ELF-1 (cell line): Measurements from ENCODE around the gene RAD54L.
"Not testable (repeated sequence)": the region's sequence is repeated elsewhere in the genome, so short reads cannot be mapped to it uniquely, and the experiment has no call there.

Source experiments
- DNase-seq: peaks from one replicate; pipeline ENCODE4 v3.0.0-alpha.2; 2016; ENCODE audit warnings: low read depth, low spot score

Gene RAD54L

DNA sequence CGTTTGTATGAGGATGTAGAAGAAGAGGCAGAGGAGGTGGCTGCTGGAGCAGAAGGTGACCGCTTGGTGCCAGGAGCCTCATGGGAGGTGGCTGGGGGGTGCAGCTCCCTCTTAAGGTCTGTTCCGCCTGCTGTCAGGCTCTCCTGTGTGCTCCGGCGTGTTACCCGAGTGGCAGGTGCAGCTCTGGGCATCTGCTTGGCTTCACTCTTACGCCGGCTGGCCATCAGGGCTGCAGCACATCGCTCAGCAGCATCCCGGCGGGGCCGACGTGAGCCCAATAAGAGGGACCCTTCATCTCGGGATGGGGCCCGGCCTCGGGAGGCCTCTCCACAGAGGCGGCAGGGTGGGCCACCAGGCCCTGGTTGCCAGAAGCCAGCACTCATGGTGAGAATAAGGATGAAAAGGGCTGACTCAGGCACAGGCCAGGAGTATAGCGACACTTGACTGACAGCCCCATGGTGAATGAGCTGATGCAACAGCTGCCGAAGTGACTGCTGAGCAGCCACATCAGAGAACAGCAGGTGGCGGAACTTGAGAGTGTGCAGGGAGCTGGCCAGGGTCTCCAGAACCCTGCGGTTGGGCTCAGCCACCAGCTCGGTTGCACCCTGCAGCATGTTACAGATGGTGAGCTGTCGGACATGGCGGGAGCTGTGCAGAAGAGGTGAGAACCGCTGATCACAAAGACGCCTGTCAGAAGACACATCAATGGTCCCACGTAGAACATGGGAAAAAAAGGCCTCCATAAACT is 38.3 kb downstream of the RAD54L start:
- peak; percentile 94 for DNase-seq

DNA sequence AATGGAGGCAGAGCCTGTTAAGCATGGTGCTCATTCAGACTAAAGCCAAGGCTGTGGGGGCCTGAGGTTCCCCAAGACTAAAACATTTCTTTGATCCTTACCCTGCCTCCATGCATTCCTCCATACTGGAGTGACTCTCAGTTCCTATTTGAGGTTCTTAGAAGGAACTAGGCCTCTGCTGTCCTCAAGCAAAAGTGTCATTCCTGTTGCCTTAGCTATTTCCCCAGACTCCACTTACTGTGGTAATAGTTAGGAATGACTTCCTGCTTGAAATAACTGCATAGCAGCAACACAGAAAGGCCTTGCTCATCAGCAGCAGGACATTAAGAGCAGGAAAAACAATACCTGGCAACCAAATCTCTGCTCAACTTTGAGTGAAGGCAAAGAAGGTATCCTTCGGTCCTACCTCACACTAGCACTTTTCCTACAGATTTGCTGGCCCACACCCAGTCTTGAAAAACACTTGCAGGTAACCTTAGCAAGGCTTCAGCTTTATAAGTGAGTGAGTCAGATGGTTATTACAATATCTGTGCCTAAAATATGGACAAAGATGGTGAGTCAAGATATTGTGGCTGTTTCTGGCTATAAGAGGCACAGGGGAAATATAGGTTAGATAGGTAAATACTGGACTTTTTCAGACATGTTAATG is 41.0 kb downstream of the RAD54L start:
- no peak for DNase-seq

DNA sequence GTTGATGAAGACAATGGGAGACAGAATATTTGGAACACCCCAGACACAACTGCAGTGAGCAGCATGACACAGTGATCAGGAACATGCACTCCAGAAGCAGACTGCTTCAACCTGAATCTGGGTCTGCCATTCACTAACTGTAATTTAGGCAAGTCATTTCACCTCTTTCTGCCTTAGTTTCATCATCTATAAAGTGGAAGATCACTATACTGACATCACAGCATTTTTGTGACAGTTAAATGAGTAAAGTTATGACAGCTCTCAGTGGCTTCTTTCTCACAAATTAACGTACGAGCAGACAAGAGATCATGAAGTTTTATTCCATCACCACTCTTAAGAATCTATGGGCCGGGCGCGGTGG is 41.6 kb downstream of the RAD54L start:
- no peak for DNase-seq

DNA sequence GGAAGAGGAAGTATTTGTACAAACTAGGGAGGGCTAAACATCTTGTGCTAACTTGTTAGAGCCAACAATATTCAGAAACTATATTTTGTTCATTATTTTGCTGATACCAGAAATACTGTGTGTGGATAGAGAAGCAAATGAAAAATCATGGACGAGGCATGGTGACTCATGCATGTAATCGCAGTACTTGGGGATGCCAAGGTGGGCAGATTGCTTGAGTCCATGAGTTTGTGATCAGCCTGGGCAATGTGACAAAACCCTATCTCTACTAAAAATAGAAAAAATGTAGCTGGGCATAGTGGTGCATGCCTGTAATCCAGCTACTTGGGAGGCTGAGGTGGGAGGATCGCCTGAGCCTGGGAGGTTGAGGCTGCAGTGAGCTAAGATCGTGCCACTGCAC is 42.4 kb downstream of the RAD54L start:
- no peak for DNase-seq

DNA sequence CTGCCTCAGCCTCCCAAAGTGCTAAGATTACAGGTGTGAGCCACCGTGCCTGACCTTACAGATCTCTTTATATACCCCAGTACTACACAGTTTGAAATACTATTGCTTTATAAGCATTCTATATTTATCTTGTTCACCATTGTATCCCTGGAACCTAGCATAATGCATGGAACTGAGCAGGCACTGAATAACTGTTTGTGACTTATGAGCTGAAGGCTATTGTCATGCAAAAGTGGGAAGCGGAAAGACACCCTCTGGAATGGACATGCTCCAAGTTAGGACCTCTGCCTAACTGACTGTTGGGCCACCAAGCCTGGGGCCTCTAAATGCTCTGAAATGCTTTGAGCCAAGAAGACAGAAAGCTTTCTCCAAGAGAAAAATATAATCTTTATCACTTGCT is 47.7 kb downstream of the RAD54L start:
- no peak for DNase-seq

DNA sequence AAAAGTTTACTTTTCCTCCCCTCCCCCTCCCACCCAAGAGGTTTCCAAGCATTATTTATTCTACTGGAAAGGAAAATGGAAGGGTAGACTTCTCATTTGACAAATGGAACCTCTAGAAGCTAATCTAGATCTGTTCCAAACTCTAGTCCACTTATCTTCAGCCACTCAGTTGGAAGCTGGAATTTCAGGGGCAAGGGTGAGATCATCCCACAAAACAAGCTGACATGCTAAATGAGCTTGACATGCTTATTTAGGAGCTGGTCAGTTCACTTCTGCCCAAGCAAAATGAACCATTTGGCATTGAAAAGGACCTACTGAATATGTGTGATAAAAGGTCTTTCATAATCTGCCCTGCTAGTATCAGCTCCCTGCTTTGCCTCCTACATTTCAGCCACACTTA is 50.8 kb downstream of the RAD54L start:
- no peak for DNase-seq

DNA sequence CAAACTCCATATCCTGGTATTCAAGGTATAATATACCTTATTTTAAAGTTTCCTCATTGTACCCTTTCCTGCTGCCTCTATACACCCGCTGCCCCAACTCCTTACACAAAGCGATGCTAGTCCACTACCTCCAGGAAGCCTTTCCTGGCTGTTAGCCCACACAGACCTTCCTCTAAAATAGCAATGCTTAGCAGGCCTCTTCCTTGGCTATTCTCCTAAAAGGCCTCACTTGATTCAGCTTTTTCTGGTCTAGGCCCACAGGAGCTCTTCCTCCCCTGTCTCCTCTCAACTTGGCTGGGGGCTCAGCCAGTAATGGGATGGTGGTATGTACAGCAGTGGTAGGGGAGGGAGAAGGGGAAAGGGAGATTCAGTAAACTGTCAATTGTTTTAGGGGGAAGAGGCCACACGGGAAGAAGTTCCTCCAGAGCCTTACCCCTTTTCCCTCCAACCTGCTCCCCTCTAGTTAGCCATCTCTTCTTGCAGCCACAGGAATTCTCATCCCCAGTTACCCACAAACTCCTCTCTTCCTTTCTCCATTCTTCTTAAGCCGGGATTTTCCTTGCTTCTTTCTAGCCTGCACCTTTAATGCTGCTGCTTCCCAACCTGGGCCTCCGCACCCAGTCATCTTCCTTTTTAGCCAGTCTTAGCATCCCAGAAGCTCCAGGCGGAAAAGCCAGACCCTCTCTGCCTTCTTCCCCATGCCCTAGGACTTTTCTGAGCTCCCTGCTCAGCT is 53.3 kb downstream of the RAD54L start:
- no peak for DNase-seq

DNA sequence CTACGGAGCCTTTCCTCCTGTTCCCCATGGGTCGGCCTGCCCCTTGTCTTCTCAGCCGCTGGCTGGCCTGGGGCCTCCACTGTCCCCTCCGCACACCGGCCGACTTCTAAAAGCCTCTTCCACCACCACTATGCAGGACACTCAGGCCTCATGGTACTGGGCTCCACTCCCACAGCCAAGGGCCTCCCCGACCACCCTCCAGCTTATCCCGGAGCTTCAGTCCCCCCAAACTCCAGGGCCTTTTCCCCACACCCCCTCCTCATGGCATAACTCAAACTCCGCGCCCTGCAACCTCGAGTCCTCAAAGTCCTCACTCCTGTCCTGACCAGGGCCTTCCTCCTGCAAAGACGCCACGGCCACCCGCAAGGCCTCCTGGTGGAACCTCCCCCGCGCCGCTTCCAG is 53.8 kb downstream of the RAD54L start:
- DNase-seq = no peak

DNA sequence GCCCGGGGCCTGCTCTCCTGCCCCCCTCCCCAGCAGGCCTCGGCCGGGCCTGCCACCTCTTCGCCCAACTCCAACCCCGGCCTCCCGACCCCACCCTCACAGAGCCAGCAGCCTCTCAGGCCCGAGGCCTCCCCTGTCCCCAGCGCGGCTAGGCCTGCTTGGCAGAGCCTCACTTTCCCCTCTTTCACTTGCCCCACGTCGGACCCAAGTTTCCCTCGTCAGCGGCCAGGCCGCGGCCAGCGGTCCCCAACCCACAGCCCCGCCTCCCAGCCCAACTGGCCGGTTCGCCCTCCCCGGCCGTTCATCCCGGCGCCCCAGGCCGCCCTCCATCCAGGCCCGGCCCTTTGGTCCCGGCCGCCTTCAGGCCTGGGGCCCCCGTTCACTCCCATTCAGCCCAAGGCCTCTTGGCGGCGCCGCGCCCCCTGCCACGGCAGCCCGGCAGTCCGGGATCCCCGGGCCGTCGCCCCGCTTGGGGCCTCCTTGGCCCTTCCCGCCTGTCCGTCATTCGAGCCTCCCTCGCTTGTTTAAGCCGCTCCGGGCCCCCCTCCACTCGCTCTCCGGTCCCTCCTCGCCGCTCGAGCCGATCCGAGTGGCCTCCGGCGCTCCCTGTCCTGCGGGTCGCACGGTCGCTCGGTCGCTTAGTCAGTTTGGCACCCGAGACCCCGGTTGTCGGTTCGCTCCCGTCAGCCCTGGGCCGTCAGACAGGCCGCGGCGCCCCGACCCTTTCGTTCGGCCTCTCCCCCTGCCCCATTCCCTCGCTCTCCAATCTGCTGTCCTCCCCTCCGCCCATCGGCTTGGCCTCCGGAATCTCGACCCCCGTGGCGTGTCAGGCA is 54.5 kb downstream of the RAD54L start:
- peak; percentile 61 for DNase-seq

DNA sequence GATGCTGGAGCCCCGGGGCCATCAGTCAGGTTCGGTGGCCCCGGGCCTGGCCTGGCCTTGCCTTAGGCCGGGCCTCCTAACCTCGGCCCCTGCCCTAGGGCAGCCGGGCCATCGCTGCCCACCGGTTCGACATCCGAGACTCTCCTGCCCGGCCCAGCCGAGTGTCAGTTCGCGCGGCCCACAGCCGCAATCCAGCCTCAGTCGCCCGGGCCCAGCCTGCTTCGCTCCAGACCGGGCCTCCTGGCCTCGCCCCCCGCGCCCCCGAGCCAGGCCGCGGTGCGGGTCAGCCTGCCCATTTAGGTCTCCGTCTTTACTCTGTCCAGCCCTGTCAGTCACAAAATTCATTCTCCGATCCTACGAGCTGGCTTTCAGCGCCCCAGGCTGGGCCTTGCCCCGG is 55.1 kb downstream of the RAD54L start:
- DNase-seq = peak; percentile 69

DNA sequence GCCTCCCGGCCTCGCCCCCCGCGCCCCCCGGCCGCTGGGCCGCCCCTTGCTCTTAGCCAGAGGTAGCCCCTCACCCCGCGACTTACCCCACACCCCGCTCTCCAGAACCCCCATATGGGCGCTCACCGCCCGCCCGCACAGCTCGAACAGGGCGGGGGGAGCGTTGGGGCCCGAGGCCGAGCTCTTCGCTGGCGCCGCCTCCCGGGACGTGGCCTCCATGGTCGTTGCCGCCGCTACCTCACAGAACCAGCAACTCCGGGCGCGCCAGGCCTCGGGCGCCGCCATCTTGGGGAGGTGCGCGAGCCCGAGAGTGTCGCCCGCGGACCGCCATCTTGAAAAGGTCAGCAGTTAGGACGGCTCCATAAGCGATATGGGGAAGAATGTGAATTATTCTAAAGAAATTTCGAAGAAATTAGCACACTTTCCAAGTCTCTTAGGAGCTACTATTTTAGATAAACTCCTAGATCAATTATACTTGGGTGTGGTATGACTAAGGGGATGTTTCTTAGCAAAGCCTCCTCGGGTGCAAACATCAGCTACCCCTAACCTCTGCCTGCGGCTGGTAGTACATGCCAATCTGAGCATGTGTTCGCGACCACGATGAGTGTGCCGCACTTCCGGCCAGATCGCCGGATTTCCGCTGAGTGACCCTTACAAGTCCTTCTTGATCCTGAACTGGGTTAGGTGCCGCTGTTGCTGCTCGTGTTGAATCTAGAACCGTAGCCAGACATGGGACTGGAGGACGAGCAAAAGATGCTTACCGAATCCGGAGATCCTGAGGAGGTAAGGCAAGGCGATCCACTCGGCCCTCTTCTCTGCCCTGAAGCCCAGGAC is 55.7 kb downstream of the RAD54L start, which contains the start of the genes LRRC41 and UQCRH:
TSS of gene LRRC41 (minus strand) at position 579 of the 834 bp plus-strand sequence. CDS start at position 285, 294 bp downstream.
TSS of gene UQCRH (plus strand) at position 661 of the 834 bp plus-strand sequence. CDS start at position 730, 69 bp downstream.
- peak; percentile 98 for DNase-seq

DNA sequence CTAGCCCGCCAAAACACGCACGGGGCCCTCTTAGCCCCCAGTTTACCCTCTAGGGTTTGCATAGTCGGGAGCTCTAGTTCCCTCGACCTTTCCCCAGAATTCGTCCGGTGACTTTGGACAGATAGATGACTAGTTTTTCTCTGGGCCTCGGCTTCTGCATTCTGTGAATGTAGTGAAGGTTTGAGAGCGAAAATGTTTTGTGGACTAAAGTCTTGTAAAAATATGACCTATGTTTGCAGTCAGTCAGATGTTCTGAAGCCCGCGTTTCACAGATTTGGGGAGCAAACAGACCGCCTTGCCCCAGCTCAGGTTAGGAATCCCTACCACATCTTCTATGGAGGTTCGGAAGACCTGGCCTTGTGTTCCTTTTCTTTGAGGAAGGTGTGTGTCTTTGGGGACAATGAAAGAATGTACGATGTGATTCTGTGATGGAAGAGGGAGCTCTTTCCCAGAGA is 56.3 kb downstream of the RAD54L start:
- DNase-seq = no peak

DNA sequence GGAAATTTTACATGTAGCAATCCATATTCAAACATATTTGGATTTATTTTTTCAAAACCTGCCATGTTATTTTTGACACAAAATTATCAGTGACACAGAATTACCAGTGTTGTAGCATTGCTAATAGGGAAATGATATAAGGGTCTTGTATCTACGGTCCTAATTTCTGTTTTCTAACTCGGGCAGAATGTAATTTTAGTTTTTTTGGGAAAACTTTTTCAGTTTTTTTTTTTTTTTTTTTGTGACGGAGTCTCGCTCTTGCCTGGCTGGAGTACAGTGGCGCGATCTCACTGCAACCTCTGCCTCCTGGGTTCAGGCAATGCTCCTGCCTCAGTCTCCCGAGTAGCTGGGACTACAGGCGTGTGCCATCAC is 58.6 kb downstream of the RAD54L start:
- DNase-seq = no peak

DNA sequence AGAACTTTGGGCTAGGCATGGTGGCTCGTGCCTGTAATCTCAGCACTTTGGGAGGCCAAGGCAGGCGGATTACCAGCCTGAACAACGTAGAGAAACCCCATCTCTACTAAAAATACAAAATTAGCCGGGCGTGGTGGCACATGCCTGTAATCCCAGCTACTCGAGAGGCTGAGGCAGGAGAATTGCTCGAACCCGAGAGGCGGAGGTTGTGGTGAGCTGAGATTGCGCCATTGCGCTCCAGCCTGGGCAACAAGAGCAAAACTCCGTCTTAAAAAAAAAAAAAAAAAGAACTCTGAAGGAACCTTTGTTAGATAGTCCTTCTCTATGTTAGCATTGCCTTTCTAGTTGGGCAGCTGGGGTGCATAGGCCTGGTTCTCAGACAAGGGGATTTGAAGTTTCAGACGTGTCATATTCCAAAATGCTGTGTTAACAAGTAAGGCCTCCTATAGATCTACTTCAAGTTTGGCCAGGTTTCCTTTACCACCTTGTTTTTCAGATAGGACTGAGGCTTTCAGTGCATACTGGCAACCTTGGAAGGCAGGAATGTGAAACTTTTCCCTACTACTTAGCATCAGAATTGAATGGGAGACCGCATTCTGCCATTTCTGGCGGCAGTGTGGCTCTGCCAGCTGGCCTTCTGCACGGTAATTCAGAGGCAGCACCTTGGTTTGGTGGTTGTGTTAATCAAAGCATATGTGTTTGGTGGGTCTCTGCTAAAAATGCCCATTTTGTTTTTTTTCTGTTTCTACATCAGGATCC is 62.0 kb downstream of the RAD54L start:
- DNase-seq = no peak

DNA sequence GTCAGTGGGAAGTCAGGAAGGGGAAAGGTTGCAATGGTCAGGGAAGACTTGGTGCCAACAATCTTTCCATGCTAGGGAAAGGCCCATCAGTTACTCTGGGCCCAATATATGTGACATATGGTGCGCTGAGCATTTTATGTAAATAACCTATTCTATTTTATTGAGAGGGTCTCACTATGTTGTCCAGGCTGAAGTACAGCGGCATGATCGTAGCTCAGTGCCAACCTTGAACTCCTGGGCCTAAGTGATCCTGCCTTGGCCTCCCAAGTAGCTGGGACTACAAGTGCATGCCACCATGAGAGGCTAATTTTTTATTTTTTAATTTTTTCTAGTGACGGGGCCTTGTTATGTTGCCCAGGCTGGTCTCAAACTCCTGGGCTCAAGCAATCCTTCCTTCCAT is 62.8 kb downstream of the RAD54L start:
- DNase-seq = no peak

DNA sequence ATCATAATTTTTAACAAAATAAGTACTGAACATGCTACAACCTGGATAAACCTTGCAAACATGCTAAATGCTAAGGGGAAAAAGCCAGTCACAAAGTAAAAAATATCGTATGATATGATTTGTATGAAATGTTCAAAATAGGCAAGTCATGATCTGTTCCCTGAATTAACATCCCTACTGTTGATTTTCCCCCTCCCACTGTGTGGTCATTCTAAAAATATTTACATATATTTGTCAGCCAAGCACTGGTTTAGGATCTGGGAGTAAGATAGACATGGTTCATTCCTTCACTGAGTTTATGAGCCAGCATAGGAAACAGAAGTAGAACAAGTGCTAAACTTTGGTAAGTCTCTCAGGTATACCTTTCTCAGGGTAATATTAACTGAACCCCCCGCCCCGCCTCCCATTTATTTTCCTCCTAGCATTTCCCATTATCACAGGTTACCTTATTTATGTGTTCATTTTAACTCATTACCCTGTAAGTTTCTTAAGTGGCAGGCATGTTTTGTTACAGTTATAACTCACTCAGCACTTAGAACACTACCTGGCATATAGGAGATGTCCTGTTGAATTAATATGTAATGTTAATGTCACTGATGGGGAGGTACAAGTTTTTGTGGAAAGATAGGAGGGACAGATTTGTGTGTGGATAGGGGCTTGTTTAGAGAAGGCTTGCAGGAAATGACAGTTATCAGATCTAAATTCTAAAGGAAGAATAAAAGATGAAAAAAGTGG is 68.3 kb downstream of the RAD54L start:
- no peak for DNase-seq

DNA sequence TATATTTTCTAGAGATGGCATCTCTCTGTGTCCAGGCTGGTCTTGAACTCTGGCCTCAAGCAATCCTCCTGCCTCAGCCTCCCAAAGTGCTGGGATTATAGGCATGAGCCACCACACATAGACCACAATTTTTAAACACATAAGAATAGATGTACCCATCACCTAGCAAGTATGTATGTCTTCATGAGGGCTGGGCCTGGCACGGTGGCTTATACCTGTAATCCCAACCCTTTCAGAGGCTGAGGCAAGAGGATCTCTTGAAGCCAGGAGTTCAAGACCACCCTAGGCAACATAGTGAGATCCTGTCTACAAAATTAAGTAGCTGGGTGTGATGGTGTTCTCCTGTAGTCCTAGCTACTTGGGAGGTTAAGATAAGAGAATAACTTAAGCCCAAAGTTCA is 69.8 kb downstream of the RAD54L start:
- no peak for DNase-seq

DNA sequence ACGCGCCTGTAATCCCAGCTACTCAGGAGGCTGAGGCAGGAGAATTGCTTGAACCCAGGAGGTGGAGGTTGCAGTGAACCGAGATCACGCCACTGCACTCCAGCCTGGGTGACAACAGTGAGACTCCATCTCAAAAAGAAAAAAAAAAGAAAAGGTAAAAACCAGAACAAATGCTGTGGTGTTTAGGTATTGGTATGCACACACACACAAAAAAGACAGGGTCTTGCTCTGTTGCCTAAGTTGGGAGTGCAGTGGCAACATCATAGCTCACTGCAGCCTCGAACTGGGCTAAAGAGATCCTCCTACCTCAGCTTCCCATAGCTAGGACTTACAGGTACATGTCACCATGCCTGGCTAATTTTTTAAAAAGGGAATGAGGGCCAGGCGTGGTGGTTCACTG is 71.7 kb downstream of the RAD54L start:
- DNase-seq = not testable (repeated sequence)
